IMR-90 (cell line): ENCODE results near the gene DEDD2. TPM values are rescaled to one million over a fixed set of nuclear protein-coding genes. Genes with fewer than 3 reads are reported as not detected.

Experiments
- polyA plus RNA-seq, 3 experiments: library from polyadenylated mRNA; depleted of rRNA; stranded (reverse); fragments of >200 nt; gene quantifications; 2 replicates each; pipeline ENCODE4 v1.2.3, GENCODE V29; 2012; ENCODE audit warnings: low replicate concordance in 1 of 3
- total RNA-seq: library from RNA; depleted of rRNA; stranded (reverse); fragments of >200 nt; gene quantifications from 2 replicates; pipeline ENCODE4 v1.2.3, GENCODE V29; 2012; rRNA removed

DEDD2 gene
- total and polyA plus RNA-seq, 2 of the 4 experiments (the other 2 are of a cell fraction) = 8.2 to 21.0 TPM

Other genes starting within 250 kb of the DEDD2 start
- gene ATP1A3, start 223.4 kb downstream of the DEDD2 start, total RNA-seq = under 0.01 TPM in 2 replicates
- gene ATP1A3, start 223.4 kb downstream of the DEDD2 start, polyA plus RNA-seq (2012; rRNA removed) = 0.11 and 0.12 TPM in 2 replicates
- not detected in 2 replicates for gene GRIK5, start 147.5 kb downstream of the DEDD2 start, total RNA-seq
- gene GRIK5, start 147.5 kb downstream of the DEDD2 start, polyA plus RNA-seq (2012; rRNA removed) = 0.07 and 0.10 TPM in 2 replicates
- 8.1 and 10.0 TPM in 2 replicates for gene ZNF574, start 141.5 kb downstream of the DEDD2 start, total RNA-seq
- 12.7 and 14.1 TPM in 2 replicates for gene ZNF574, start 141.5 kb downstream of the DEDD2 start, polyA plus RNA-seq (2012; rRNA removed)
- 0.54 and 0.56 TPM in 2 replicates for gene POU2F2, start 85.2 kb downstream of the DEDD2 start, total RNA-seq
- 5.0 and 6.6 TPM in 2 replicates for gene POU2F2, start 85.2 kb downstream of the DEDD2 start, polyA plus RNA-seq (2012; rRNA removed)
- gene ZNF526, start 2.6 kb upstream of the DEDD2 start, total RNA-seq = 13.6 and 14.2 TPM in 2 replicates
- 6.8 and 7.3 TPM in 2 replicates for gene ZNF526, start 2.6 kb upstream of the DEDD2 start, polyA plus RNA-seq (2012; rRNA removed)
- 6.9 and 8.1 TPM in 2 replicates for gene GSK3A, start 24.9 kb upstream of the DEDD2 start, total RNA-seq
- 41.4 and 43.3 TPM in 2 replicates for gene GSK3A, start 24.9 kb upstream of the DEDD2 start, polyA plus RNA-seq (2012; rRNA removed)
- gene ERF, start 37.5 kb upstream of the DEDD2 start, total RNA-seq = 5.2 and 6.1 TPM in 2 replicates
- 32.4 and 50.9 TPM in 2 replicates for gene ERF, start 37.5 kb upstream of the DEDD2 start, polyA plus RNA-seq (2012; rRNA removed)
- gene CIC, start 51.6 kb upstream of the DEDD2 start, total RNA-seq = 1.8 and 2.5 TPM in 2 replicates
- gene CIC, start 51.6 kb upstream of the DEDD2 start, polyA plus RNA-seq (2012; rRNA removed) = 23.2 and 27.3 TPM in 2 replicates
- 0.28 and 0.36 TPM in 2 replicates for gene PRR19, start 84.5 kb upstream of the DEDD2 start, total RNA-seq
- gene PRR19, start 84.5 kb upstream of the DEDD2 start, polyA plus RNA-seq (2012; rRNA removed) = 1.6 and 1.8 TPM in 2 replicates
- 71.2 and 76.4 TPM in 2 replicates for gene PAFAH1B3, start 84.9 kb upstream of the DEDD2 start, total RNA-seq
- gene PAFAH1B3, start 84.9 kb upstream of the DEDD2 start, polyA plus RNA-seq (2012; rRNA removed) = 64.3 and 69.7 TPM in 2 replicates
- gene TMEM145, start 95.6 kb upstream of the DEDD2 start, total RNA-seq = under 0.01 and 2.5 TPM in 2 replicates
- 0.09 and 0.41 TPM in 2 replicates for gene TMEM145, start 95.6 kb upstream of the DEDD2 start, polyA plus RNA-seq (2012; rRNA removed)
- gene MEGF8, start 108.0 kb upstream of the DEDD2 start, total RNA-seq = 2.3 and 2.5 TPM in 2 replicates
- 12.5 and 13.7 TPM in 2 replicates for gene MEGF8, start 108.0 kb upstream of the DEDD2 start, polyA plus RNA-seq (2012; rRNA removed)
- not detected in 2 replicates for gene CNFN, start 172.6 kb upstream of the DEDD2 start, total RNA-seq
- gene CNFN, start 172.6 kb upstream of the DEDD2 start, polyA plus RNA-seq (2012; rRNA removed) = 1.0 and 1.2 TPM in 2 replicates
- gene LIPE, start 209.7 kb upstream of the DEDD2 start, total RNA-seq = 0.83 and 1.1 TPM in 2 replicates
- 5.4 and 5.9 TPM in 2 replicates for gene LIPE, start 209.7 kb upstream of the DEDD2 start, polyA plus RNA-seq (2012; rRNA removed)
- not detected in 2 replicates for gene CXCL17, start 225.3 kb upstream of the DEDD2 start, total RNA-seq
- not detected in 2 replicates for gene CXCL17, start 225.3 kb upstream of the DEDD2 start, polyA plus RNA-seq (2012; rRNA removed)